Natural killer cell (primary cell): ENCODE data around the gene SLX4IP. TPM values are rescaled to one million over a fixed set of nuclear protein-coding genes. Genes with fewer than 3 reads are reported as not detected.

ENCODE experiments used
- ATAC-seq, 3 donors: fragments of 150-1000 bp in 2 of 3; fragments of 200-7000 bp in 1 of 3; cut with Tn5 transposase; 1 replicate in 1 of 3; 2 replicates in 2 of 3; pipeline ENCODE4 v1.10.0; 2021; ENCODE audit warnings: mild to moderate bottlenecking in 2 of 3, moderate library complexity in 2 of 3
- DNase-seq, 2 donors: peaks; one replicate each; pipeline versions ENCODE4 v3.0.0 to v3.0.0-alpha.2; 2013 to 2021; ENCODE audit warnings: mixed read lengths in 1 of 2
- H3K27ac ChIP-seq: one replicate; pipeline ENCODE4 v1.5.1; 2013; ENCODE audit warnings: mild to moderate bottlenecking, low read length
- H3K27me3 ChIP-seq: one replicate; pipeline ENCODE4 v1.6.1; 2013; ENCODE audit warnings: low read length; ENCODE audit not compliant: control insufficient read depth, insufficient read depth
- H3K36me3 ChIP-seq: one replicate; pipeline ENCODE4 v1.6.1; 2013; ENCODE audit warnings: low read length; ENCODE audit not compliant: control insufficient read depth, insufficient read depth
- H3K4me1 ChIP-seq: one replicate; pipeline ENCODE4 v1.6.1; 2013; ENCODE audit warnings: low read length; ENCODE audit not compliant: control insufficient read depth, insufficient read depth
- H3K4me3 ChIP-seq: one replicate; pipeline ENCODE4 v1.5.1; 2013; ENCODE audit warnings: low read length
- H3K9me3 ChIP-seq: one replicate; pipeline ENCODE4 v1.6.1; 2013; ENCODE audit warnings: low read length; ENCODE audit not compliant: control insufficient read depth, insufficient read depth
- H3K27ac Mint-ChIP-seq, 2 donors: one replicate each; pipeline ENCODE4 v1.8.0; 2022; ENCODE audit warnings: mild to moderate bottlenecking in 2 of 2, mixed read lengths in 2 of 2, moderate library complexity in 1 of 2
- H3K27me3 Mint-ChIP-seq, 2 donors: one replicate each; pipeline ENCODE4 v1.8.0; 2022; ENCODE audit warnings: low read depth in 2 of 2, mixed read lengths in 2 of 2
- H3K36me3 Mint-ChIP-seq: one replicate; pipeline ENCODE4 v1.8.0; 2022; ENCODE audit warnings: mixed read lengths
- H3K4me1 Mint-ChIP-seq, 2 donors: one replicate each; pipeline ENCODE4 v1.8.0; 2022; ENCODE audit warnings: mixed read lengths in 2 of 2
- H3K4me3 Mint-ChIP-seq: one replicate; pipeline ENCODE4 v1.8.0; 2022; ENCODE audit warnings: mild to moderate bottlenecking, moderate library complexity, mixed read lengths
- H3K9me3 Mint-ChIP-seq, 2 donors: one replicate each; pipeline ENCODE4 v1.8.0; 2022; ENCODE audit warnings: mixed read lengths in 2 of 2
- CTCF ChIP-seq: fragments of 200-600 bp; IDR thresholded peaks from one replicate; pipeline ENCODE4 v1.8.0; 2022; ENCODE audit warnings: antibody characterized with exemption
- WGBS: methylation state at CpG from one replicate; pipeline ENCODE4 v1.1.7; 2013; ENCODE audit warnings: missing lambda C conversion rate; ENCODE audit not compliant: insufficient coverage; 5-methylcytosine and 5-hydroxymethylcytosine counted together
- intact Hi-C: fragments of 100-400 bp; cut with micrococcal nuclease; formaldehyde crosslinking; loops from one replicate; pipeline ENCODE4 v1.14.2; 2022
- total RNA-seq, 4 donors: library from RNA; stranded (reverse); fragments of 120-200 nt in 1 of 4; gene quantifications; one replicate each; pipeline versions ENCODE4 v1.2.3 to v1.2.4, GENCODE V29; 2013 to 2022

SLX4IP gene
- total RNA-seq, 3 donors from 2014 or later (not counting 1 experiment from before 2014, with no cell fraction given) = 2.9 to 5.5 (median 5.2) TPM

DNA sequence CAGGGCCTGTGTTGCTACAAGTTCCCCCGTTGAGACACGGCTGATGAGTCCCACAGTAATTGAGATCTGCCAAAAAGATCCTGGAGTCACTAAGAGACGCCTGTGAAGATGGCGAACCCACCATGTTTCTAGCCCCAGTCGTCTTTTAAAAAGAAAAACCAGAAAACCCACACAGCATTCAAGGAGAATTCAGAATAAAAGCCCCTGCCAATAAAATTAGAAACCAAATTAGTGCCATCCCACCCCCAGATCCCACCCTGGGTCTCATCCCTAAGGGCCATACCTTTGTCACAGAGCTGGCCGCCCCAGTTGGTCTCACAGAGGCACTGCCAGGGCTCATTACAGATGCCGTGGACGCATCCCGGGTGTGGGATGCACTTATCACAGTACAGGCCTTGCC, 217.1 kb downstream of the SLX4IP start:
- H3K4me3 Mint-ChIP-seq = no peak overlapping the region
- ATAC-seq (no peak), DNase-seq (no peak)
- no peak overlapping the region for H3K27ac ChIP-seq
- H3K4me1 Mint-ChIP-seq = no peaks in the 10 kb centered on the region
- TF ChIP-seq CTCF = no peak
- peaks cover 0 to 2% of the 10 kb centered on the region in 2 donors for H3K27me3 Mint-ChIP-seq
- H3K4me3 ChIP-seq = no peak overlapping the region
- no peaks in the 10 kb centered on the region for H3K36me3 ChIP-seq
- H3K9me3 Mint-ChIP-seq = no peaks in the 10 kb centered on the region
- no peaks in the 10 kb centered on the region for H3K36me3 Mint-ChIP-seq
- intact Hi-C loops = no loop called here
- 88% methylated on average over 9 of the region's 9 CpGs for WGBS
- H3K27ac Mint-ChIP-seq = no peak overlapping the region
- H3K27me3 ChIP-seq = no peaks in the 10 kb centered on the region
- H3K4me1 ChIP-seq = no peaks in the 10 kb centered on the region
- H3K9me3 ChIP-seq = no peaks in the 10 kb centered on the region

DNA sequence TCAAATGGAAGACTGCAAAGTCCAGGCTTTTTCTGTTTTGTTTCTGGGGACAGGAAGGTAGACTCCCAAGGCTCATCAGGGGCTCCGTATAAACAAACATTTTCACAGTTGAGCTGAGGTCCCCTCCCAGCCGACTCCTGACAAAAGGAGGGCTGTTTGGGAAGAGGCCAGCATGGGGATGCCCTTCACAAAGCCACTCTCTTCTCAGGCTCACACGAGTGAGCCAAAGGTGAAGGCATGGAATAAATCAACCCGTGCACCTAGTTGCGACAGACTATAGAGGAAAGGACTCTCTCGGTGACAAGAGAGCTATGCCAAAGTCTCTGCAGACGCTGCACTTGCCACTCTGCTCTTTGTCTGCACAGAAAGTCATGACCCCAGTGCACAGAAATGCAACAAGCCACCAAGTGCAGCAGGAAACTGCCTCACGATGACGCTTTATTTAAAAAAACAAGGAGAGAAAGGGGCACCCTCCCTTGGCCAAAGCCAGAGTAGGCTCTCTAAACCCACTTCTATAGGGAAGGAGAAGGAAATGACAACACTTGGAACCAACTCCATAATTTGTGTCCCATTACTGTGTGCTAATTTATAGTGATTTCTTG, 217.7 kb downstream of the SLX4IP start:
- Histone ChIP-seq H3K27ac (no peak overlapping the region), H3K27me3 (no peaks in the 10 kb centered on the region), H3K4me1 (no peaks in the 10 kb centered on the region), H3K4me3 (no peak overlapping the region), H3K36me3 (no peaks in the 10 kb centered on the region), H3K9me3 (no peaks in the 10 kb centered on the region)
- DNase-seq = no peak
- WGBS = 88% methylated on average over 9 of the region's 9 CpGs
- intact Hi-C loops = no loop called here
- no peak overlapping the region for H3K4me3 Mint-ChIP-seq
- no peak for TF ChIP-seq CTCF
- no peaks in the 10 kb centered on the region for H3K4me1 Mint-ChIP-seq
- H3K27me3 Mint-ChIP-seq = peaks cover 0 to 2% of the 10 kb centered on the region in 2 donors
- no peak overlapping the region for H3K27ac Mint-ChIP-seq
- H3K36me3 Mint-ChIP-seq = no peaks in the 10 kb centered on the region
- no peaks in the 10 kb centered on the region for H3K9me3 Mint-ChIP-seq
- ATAC-seq = no peak

DNA sequence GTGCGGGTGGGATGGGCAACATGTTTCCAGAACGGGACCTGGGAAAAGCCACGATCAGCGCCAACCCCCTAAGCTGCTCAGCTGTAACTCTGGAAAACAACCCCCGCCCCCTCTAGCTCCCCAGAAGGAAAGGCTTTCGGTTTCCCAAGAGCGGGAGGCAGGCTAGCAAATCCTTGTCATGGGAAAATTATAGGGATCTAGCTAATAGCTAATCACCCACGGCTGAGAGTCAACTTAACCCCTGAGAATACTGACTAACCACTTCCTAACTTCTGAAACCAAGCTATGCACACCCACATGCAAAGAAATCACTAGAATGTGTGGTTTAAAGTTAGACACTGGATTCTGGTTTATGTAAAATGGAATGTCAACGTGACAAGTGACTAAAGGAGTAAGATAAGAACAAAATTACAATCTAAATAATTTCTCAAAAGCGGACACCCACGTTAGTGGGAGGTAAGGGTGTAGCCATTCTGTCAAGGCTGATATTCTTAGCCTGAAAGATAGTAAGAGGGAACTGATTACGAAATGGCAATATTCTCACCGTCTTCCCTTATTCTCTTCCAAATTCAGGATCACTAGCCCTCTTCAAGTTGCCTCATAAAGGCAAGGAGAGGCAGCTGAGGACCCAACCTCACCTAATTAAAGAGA, 218.6 kb downstream of the SLX4IP start:
- H3K27ac ChIP-seq = no peak overlapping the region
- no peaks in the 10 kb centered on the region for H3K4me1 ChIP-seq

More for the DNA sequence above, 218.6 kb downstream of the SLX4IP start:
- 93% methylated on average over 5 of the region's 13 CpGs for WGBS
- no peak overlapping the region for H3K4me3 Mint-ChIP-seq
- no peaks in the 10 kb centered on the region for H3K9me3 Mint-ChIP-seq
- H3K36me3 Mint-ChIP-seq = no peaks in the 10 kb centered on the region
- Histone ChIP-seq H3K9me3 (no peaks in the 10 kb centered on the region), H3K27me3 (no peaks in the 10 kb centered on the region), H3K36me3 (no peaks in the 10 kb centered on the region), H3K4me3 (no peak overlapping the region)
- no peak overlapping the region for H3K27ac Mint-ChIP-seq
- peaks cover 0 to 2% of the 10 kb centered on the region in 2 donors for H3K27me3 Mint-ChIP-seq
- no peak for DNase-seq
- no peaks in the 10 kb centered on the region for H3K4me1 Mint-ChIP-seq
- no peak for ATAC-seq
- intact Hi-C loops = no loop called here
- TF ChIP-seq CTCF = no peak
